ENCODE data around the gene METTL5.
A peak's percentile ranks its signal among the peaks of the same experiment; 100 is the strongest.

The METTL5 gene

GRCh38 chr2:169772651-169773050, 52.1 kb downstream of the METTL5 start:
- H3K4me3 ChIP-seq (ENCODE audit: low read depth, low read length), result no peak overlapping the region
- DNase-seq (ENCODE audit: low read depth), result no peak
- TF ChIP-seq CTCF (IDR thresholded peaks at IDR 0.05; ENCODE audit: low read depth, low read length, missing control alignments), result no peak
- in situ Hi-C loops (cut with HindIII; ENCODE audit: low sequenced_read_pairs), result no loop called here

GRCh38 chr2:169771612-169772011, 53.1 kb downstream of the METTL5 start:
- TF ChIP-seq CTCF (IDR thresholded peaks at IDR 0.05; ENCODE audit: low read depth, low read length, missing control alignments), result no peak
- no peak for DNase-seq (ENCODE audit: low read depth)
- in situ Hi-C loops (cut with HindIII; ENCODE audit: low sequenced_read_pairs), result no loop called here
- H3K4me3 ChIP-seq (ENCODE audit: low read depth, low read length), result no peak overlapping the region

GRCh38 chr2:169771021-169771420, 53.7 kb downstream of the METTL5 start:
- no peak for TF ChIP-seq CTCF (IDR thresholded peaks at IDR 0.05; ENCODE audit: low read depth, low read length, missing control alignments)
- DNase-seq (ENCODE audit: low read depth), result no peak
- in situ Hi-C loops (cut with HindIII; ENCODE audit: low sequenced_read_pairs), result no loop called here
- H3K4me3 ChIP-seq (ENCODE audit: low read depth, low read length), result no peak overlapping the region

- H3K4me3 ChIP-seq (ENCODE audit: low read depth, low read length), result peak overlapping the region; percentile 15
- no peak for DNase-seq (ENCODE audit: low read depth)
- no peak for TF ChIP-seq CTCF (IDR thresholded peaks at IDR 0.05; ENCODE audit: low read depth, low read length, missing control alignments)
- in situ Hi-C loops (cut with HindIII; ENCODE audit: low sequenced_read_pairs), result no loop called here
Observed at GRCh38 chr2:169768262-169768995, 56.3 kb downstream of the METTL5 start.

GRCh38 chr2:169767243-169767888, 57.3 kb downstream of the METTL5 start:
- H3K4me3 ChIP-seq (ENCODE audit: low read depth, low read length), result no peak overlapping the region
- TF ChIP-seq CTCF (IDR thresholded peaks at IDR 0.05; ENCODE audit: low read depth, low read length, missing control alignments), result peak; percentile 76
- no peak for DNase-seq (ENCODE audit: low read depth)
- in situ Hi-C loops (cut with HindIII; ENCODE audit: low sequenced_read_pairs), result no loop called here

GRCh38 chr2:169765523-169765922, 59.2 kb downstream of the METTL5 start:
- DNase-seq (ENCODE audit: low read depth), result peak; percentile 51
- no peak overlapping the region for H3K4me3 ChIP-seq (ENCODE audit: low read depth, low read length)
- no peak for TF ChIP-seq CTCF (IDR thresholded peaks at IDR 0.05; ENCODE audit: low read depth, low read length, missing control alignments)
- in situ Hi-C loops (cut with HindIII; ENCODE audit: low sequenced_read_pairs), result no loop called here

Data from astrocyte of the cerebellum (primary cell).